C4-2B (cell line): ENCODE data around the gene PAM.

Source experiments
- CTCF ChIP-seq: fragments of 450-650 bp; conservative IDR thresholded peaks from 2 replicates; pipeline ENCODE4 v1.5.1; 2017; ENCODE audit warnings: mild to moderate bottlenecking
- ZFX ChIP-seq: fragments of 450-650 bp; IDR thresholded peaks from 2 replicates; pipeline ENCODE4 v1.6.1; 2017

- no peak for TF ChIP-seq CTCF
- TF ChIP-seq ZFX = no peak
Observed at GRCh38 chr5:102843997-102844396, 88.9 kb downstream of the PAM start.
